ENCODE measurements around the gene LRRC46. TPM values are rescaled to one million over a fixed set of nuclear protein-coding genes. Genes with fewer than 3 reads are reported as not detected.

LRRC46 gene
- total RNA-seq, 1 experiment from 2014 or later, result 0.39 TPM

- peaks cover 59% of the 10 kb centered on the region for H3K4me1 Mint-ChIP-seq
- H3K27me3 Mint-ChIP-seq (ENCODE audit: low read depth), result peaks cover 71% of the 10 kb centered on the region
- POLR2A ChIA-PET, result interaction anchor here (0.7 to 1.3 kb wide), 3 partner anchors 9 to 23 kb away, joined by 3 to 5 read pairs (median 4); partner anchors contain the start of genes SP2 and SP6
- H3K4me3 Mint-ChIP-seq, result peak overlapping the region; percentile 70
- peak; percentile 83 for TF ChIP-seq ZNF423 (CRISPR knock-in tag; IDR thresholded peaks at IDR 0.05)
- no peak for TF ChIP-seq STAT6 (CRISPR knock-in tag; conservative IDR thresholded peaks at IDR 0.05; ENCODE audit: low read depth)
- CTCF ChIA-PET, result interaction anchor here (1.0 to 8.7 kb wide), 10 partner anchors 9 to 69 kb away, joined by 3 to 94 read pairs (median 5); partner anchors contain the start of genes PNPO and SCRN2
- no peak overlapping the region for H3K27ac Mint-ChIP-seq
- peak; percentile 55 for ATAC-seq
- no peaks in the 10 kb centered on the region for H3K36me3 Mint-ChIP-seq
- no peaks in the 10 kb centered on the region for H3K9me3 Mint-ChIP-seq
- peak; percentile 51 for DNase-seq (ENCODE audit: low spot score)
Observed at GRCh38 chr17:47872651-47873161, 41.2 kb downstream of the LRRC46 start.

DNA sequence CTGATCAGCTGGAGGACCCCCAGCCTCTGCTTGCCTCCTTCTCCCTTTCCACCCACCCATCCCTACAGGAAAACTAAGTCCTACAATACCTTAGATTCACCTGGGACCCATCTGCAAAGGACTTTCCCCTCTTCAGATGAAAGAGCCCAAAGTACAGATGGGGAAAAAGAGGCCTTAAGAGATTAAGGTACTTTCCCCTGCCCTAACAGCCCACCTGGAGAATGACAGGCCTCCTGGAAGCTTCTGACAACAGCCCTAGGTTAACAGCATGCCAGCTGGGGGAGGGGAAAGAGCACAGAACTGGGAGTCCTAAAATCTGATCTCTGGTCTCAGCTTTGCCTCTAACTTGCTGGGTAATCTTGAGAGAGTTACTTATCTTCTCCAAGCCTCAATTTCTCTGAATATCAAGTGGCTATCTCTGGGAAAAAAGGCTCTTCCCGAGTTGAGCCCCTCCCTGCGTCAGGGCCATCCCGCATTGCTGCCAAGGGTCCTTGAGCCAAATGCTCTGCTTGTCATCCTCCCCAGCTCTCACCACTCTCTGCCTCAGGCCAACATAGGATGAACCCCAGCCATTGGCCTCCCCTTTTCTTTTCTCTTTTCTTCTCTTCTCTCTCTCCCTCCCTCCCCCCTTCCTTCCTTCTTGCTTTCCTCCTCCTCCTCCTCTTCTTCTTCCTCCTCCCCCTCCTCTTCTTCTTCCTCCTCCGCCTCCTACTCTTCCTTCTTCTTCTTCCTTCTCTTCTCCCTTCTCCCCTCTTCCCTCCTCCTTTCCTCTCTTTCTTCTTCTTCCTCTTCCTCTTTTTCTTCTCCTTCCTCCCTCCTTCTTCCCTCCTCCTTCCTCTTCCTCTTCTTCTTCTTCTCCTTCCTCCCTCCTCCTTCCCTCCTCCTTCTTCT, 42.0 kb downstream of the LRRC46 start:
- ATAC-seq (no peak), DNase-seq (ENCODE audit: low spot score) (no peak)
- no peak overlapping the region for H3K27ac Mint-ChIP-seq
- CTCF ChIA-PET, result interaction anchor here (1.0 to 8.7 kb wide), 8 partner anchors 11 to 68 kb away, joined by 3 to 94 read pairs (median 10); partner anchors contain the start of genes PNPO and SCRN2
- H3K9me3 Mint-ChIP-seq, result no peaks in the 10 kb centered on the region
- POLR2A ChIA-PET, result interaction anchor here (0.6 to 1.3 kb wide), 3 partner anchors 10 to 84 kb away, joined by 3 to 4 read pairs (median 4); partner anchors contain the start of gene SP2
- TF ChIP-seq ARID4B (CRISPR knock-in tag; IDR thresholded peaks at IDR 0.05; ENCODE audit: borderline replicate concordance) (no peak), PRDM15 (CRISPR knock-in tag; IDR thresholded peaks at IDR 0.05) (no peak), ATF2 (CRISPR knock-in tag; IDR thresholded peaks at IDR 0.05; ENCODE audit: borderline replicate concordance, low read depth) (no peak), ZNF512 (CRISPR knock-in tag; IDR thresholded peaks at IDR 0.05; ENCODE audit: borderline replicate concordance) (peak; percentile 97), ZMAT4 (CRISPR knock-in tag; IDR thresholded peaks at IDR 0.05) (no peak), SMAD3 (CRISPR knock-in tag; IDR thresholded peaks at IDR 0.05; ENCODE audit: borderline replicate concordance) (no peak), TP53 (CRISPR knock-in tag; IDR thresholded peaks at IDR 0.05) (no peak)
- TF ChIP-seq, protein P1, sequence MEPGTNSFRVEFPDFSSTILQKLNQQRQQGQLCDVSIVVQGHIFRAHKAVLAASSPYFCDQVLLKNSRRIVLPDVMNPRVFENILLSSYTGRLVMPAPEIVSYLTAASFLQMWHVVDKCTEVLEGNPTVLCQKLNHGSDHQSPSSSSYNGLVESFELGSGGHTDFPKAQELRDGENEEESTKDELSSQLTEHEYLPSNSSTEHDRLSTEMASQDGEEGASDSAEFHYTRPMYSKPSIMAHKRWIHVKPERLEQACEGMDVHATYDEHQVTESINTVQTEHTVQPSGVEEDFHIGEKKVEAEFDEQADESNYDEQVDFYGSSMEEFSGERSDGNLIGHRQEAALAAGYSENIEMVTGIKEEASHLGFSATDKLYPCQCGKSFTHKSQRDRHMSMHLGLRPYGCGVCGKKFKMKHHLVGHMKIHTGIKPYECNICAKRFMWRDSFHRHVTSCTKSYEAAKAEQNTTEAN (CRISPR knock-in tag; IDR thresholded peaks at IDR 0.05), result no peak
- H3K27me3 Mint-ChIP-seq (ENCODE audit: low read depth), result peaks cover 66% of the 10 kb centered on the region
- peak overlapping the region; percentile 70 for H3K4me3 Mint-ChIP-seq
- H3K36me3 Mint-ChIP-seq, result no peaks in the 10 kb centered on the region
- H3K4me1 Mint-ChIP-seq, result peaks cover 66% of the 10 kb centered on the region
